NCI-H2227 (cell line): Measurements from ENCODE around the gene TXNRD2.

Source experiments
- DNase-seq: peaks from one replicate; lab custom pipeline; 2025; ENCODE audit not compliant: unreplicated experiment; lab: John Stamatoyannopoulos, UW

TXNRD2 gene

DNA sequence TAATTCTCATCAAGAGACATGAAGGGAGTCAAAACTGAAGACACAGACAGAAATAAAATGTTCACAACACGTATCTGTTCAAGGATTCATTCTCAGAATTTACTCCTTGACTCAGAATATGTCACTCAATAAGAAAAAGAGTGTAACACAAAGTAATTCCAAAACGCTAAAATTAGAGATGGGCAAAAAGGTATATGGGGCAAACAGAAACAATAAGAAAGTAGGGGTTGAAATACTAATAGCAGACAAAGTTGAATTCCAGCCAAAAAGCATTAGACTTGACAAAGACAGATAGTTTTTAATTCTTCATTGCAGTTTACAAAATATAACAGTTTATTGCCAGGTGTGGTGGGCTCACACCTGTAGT lies 113.6 kb downstream of the TXNRD2 start:
- DNase-seq: no peak

DNA sequence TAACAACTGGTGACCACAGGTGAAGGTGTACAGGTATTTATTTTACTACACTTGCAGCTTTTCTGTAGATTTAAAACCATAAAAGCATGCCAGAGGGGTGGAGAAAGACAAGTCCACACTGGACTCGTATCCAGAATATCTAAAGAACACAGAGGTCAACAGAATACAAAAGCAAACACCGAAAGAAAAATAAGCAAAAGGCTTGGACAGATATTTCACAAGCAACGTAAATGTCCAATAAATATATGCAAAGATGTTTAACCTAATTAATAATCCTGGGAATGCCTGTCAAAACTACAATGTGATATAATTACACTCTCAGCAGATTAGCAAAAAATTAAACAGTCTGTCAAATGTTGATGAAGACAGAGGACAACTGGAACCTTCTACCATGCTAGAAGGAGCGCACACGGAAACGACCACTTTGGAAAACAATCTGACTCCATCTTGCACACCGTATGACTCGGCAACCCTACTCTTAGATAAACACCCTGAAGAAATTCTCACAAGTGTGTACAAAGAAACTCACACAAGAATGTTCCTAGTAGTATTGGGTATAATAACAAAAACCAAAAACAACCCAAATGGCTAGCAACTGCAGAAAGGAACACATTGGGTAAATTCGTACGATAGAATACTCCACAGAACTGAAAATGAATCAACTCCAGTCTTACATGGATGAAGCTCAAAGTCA lies 114.1 kb downstream of the TXNRD2 start:
- DNase-seq: no peak

DNA sequence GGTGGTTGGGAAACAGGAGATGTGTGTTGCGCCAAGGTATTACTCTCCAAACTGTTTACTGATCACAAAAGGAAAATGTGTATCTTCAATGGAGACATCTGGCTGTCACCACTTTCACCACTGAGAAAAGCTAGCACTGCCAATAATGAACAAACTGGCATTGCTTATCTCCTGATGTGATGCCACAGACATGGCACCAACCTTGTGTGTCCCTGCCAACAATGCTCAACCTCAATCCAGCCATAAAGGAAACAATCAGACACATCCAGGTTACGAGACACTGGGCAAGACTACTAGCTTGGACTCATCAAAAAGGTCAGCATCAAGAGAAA lies 115.0 kb downstream of the TXNRD2 start:
- no peak for DNase-seq

DNA sequence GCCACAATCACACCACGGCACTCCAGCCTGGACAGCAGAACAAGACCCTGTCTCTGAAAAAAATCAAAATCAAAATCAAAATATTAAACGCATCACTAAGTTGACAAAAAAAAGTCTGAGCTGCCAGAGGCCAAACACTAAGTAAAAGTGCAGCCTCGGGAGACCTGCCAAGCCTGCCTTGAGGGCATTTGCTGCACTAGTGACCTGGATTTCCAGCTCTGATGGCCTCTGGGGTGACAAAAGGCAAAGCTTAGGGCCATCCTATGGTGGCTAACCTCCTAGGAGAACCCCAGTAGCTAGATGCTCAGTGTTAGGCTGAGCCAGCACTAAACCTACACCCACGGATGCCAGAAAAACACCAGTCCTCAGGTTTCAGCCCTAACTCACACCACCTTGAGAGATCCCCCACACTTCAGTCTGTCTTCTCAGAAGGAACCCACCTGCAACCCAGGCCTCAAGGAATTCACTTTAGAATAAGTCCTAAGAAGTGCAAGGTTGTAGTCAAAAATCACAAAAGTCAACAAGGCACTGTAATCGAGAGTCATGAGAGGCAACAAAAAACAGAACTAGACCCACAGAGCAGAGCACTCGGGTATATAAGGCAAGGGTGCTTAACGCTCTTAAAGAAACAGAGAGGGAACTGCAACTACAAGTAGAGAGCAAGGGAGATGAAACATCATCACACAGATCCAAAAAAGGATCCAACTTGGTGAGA lies 115.6 kb downstream of the TXNRD2 start:
- no peak for DNase-seq
